HG02852 (cell line): ENCODE data around the gene PPM1N.

Source experiments
- ATAC-seq: cut with Tn5 transposase; IDR thresholded peaks from one replicate; pipeline ENCODE4 v1.9.1; 2021; ENCODE audit warnings: mild to moderate bottlenecking, moderate library complexity; ENCODE audit not compliant: unreplicated experiment

Gene PPM1N

DNA sequence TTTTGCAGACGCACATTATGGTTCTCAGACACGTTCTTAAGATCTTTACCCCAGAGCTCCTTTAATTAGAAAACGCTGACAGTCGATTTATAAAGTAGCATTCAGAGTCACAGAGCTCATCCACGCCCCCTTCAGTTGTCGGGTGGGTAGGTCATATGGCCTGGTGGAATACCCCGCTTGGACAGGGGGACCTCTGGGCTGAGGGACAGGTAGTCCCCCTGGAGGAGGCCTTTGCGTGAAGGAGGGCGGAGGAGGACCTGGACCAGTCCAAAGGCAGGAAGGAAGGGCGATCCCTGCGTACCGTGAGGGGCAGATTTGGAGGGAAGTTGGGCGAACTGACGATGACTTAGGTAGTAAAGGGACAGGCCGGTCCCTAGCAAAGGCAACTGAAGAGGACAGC lies 29.5 kb downstream of the PPM1N start:
- no peak for ATAC-seq

GRCh38 chr19:45528149-45528743 lies 30.0 kb downstream of the PPM1N start:
- no peak for ATAC-seq

GRCh38 chr19:45528744-45529419 lies 30.6 kb downstream of the PPM1N start:
- no peak for ATAC-seq

- ATAC-seq, result no peak
These were observed 31.2 kb downstream of the PPM1N start for GRCh38 chr19:45529420-45529785.

GRCh38 chr19:45531349-45531748 lies 33.1 kb downstream of the PPM1N start:
- no peak for ATAC-seq

- ATAC-seq, result no peak
These were observed 41.2 kb downstream of the PPM1N start for GRCh38 chr19:45539459-45539858.

GRCh38 chr19:45542234-45542668 lies 44.0 kb downstream of the PPM1N start:
- ATAC-seq, result no peak

GRCh38 chr19:45547211-45547770 lies 49.0 kb downstream of the PPM1N start:
- no peak for ATAC-seq

- no peak for ATAC-seq
These were observed 49.8 kb downstream of the PPM1N start for GRCh38 chr19:45547965-45548609.
